Ishikawa (cell line): ENCODE results near the gene XIRP2.

Experiments
- CEBPB ChIP-seq: IDR thresholded peaks from 2 replicates; pipeline ENCODE4 v1.6.1; 2012
- EP300 ChIP-seq: IDR thresholded peaks from 2 replicates; pipeline ENCODE4 v1.6.1; 2012; ENCODE audit warnings: borderline replicate concordance
- FOXM1 ChIP-seq: IDR thresholded peaks from 2 replicates; pipeline ENCODE4 v1.6.1; 2012; ENCODE audit warnings: low read depth, borderline replicate concordance
- MAX ChIP-seq: IDR thresholded peaks from 2 replicates; pipeline ENCODE4 v1.6.1; 2012
- NFIC ChIP-seq: IDR thresholded peaks from 2 replicates; pipeline ENCODE4 v1.6.1; 2012
- RAD21 ChIP-seq: IDR thresholded peaks from 2 replicates; pipeline ENCODE4 v1.6.1; 2012; ENCODE audit warnings: low read depth
- REST ChIP-seq: IDR thresholded peaks from 2 replicates; pipeline ENCODE4 v1.6.1; 2012; ENCODE audit warnings: low read depth, mild to moderate bottlenecking
- TAF1 ChIP-seq: IDR thresholded peaks from 2 replicates; pipeline ENCODE4 v1.6.1; 2012; ENCODE audit warnings: low read depth, mild to moderate bottlenecking
- TCF12 ChIP-seq: IDR thresholded peaks from 2 replicates; pipeline ENCODE4 v1.6.1; 2012; ENCODE audit warnings: low read depth
- TEAD4 ChIP-seq: IDR thresholded peaks from 2 replicates; pipeline ENCODE4 v1.6.1; 2012
- YY1 ChIP-seq: IDR thresholded peaks from 2 replicates; pipeline ENCODE4 v1.6.1; 2012; ENCODE audit warnings: low read depth

- TF ChIP-seq RAD21 (no peak), YY1 (no peak), TAF1 (no peak), EP300 (no peak), CEBPB (no peak), REST (no peak), MAX (no peak), TEAD4 (no peak), NFIC (no peak), TCF12 (no peak), FOXM1 (no peak)
Observed at GRCh38 chr2:167104691-167105090, 216.4 kb downstream of the XIRP2 start.
